Lung (tissue), 12 donors: ENCODE measurements around the gene UNC5C. TPM values are rescaled to one million over a fixed set of nuclear protein-coding genes. Genes with fewer than 3 reads are reported as not detected.

ENCODE experiments used
- ATAC-seq: fragments of 200-7000 bp; cut with Tn5 transposase; one replicate; pipeline ENCODE4 v1.9.1; 2020; ENCODE audit warnings: moderate number of reproducible peaks; ENCODE audit not compliant: insufficient read depth, low FRiP score
- DNase-seq, 3 donors: peaks; one replicate each; pipeline ENCODE4 v3.0.0-alpha.2; 2013 to 2017
- H3K27ac ChIP-seq, 2 donors: one replicate each; pipeline ENCODE4 v1.5.1; 2013; ENCODE audit warnings: mild to moderate bottlenecking in 2 of 2, moderate library complexity in 2 of 2, control low read depth in 1 of 2, inconsistent platforms in 1 of 2, low read depth in 1 of 2, low read length in 1 of 2
- H3K27me3 ChIP-seq, 3 donors: one replicate each; pipeline ENCODE4 v1.5.1; 2013; ENCODE audit warnings: low read length in 2 of 3; ENCODE audit not compliant: control insufficient read depth in 3 of 3, insufficient read depth in 3 of 3
- H3K36me3 ChIP-seq, 4 donors: one replicate each; pipeline ENCODE4 v1.5.1; 2013; ENCODE audit warnings: low read length in 4 of 4, mild to moderate bottlenecking in 1 of 4, moderate library complexity in 1 of 4; ENCODE audit not compliant: control insufficient read depth in 4 of 4, insufficient read depth in 4 of 4
- H3K4me1 ChIP-seq, 5 donors: one replicate each; pipeline ENCODE4 v1.5.1; 2013; ENCODE audit warnings: low read length in 5 of 5, mild to moderate bottlenecking in 2 of 5, moderate library complexity in 1 of 5; ENCODE audit not compliant: control insufficient read depth in 5 of 5, insufficient read depth in 5 of 5
- H3K4me3 ChIP-seq: one replicate; pipeline ENCODE4 v1.5.1; 2013; ENCODE audit warnings: mild to moderate bottlenecking, control low read depth, moderate library complexity
- H3K9ac ChIP-seq, 2 donors: one replicate each; pipeline ENCODE4 v1.5.1; 2013; ENCODE audit warnings: low read length in 2 of 2, control low read depth in 1 of 2; ENCODE audit not compliant: insufficient read depth in 1 of 2
- H3K9me3 ChIP-seq, 4 donors: one replicate each; pipeline ENCODE4 v1.5.1; 2013; ENCODE audit warnings: low read length in 3 of 4, mild to moderate bottlenecking in 1 of 4, moderate library complexity in 1 of 4; ENCODE audit not compliant: control insufficient read depth in 4 of 4, insufficient read depth in 3 of 4
- CTCF ChIP-seq: IDR thresholded peaks from 2 replicates; pipeline ENCODE4 v1.5.1; 2012; ENCODE audit warnings: mild to moderate bottlenecking; ENCODE audit errors: control extremely low read depth, extremely low read depth
- WGBS, 2 donors: extraction: QIAGEN DNeasy Blood & Tissue Kit; methylation state at CpG; one replicate each; pipeline ENCODE4 v1.1.7; 2013; 5-methylcytosine and 5-hydroxymethylcytosine counted together
- polyA plus RNA-seq, 2 donors: library from polyadenylated mRNA; stranded (reverse); fragments of 200-250 nt; gene quantifications; one replicate each; pipeline ENCODE4 v1.2.1, GENCODE V29; 2013
- total RNA-seq, 2 donors: library from RNA; depleted of rRNA in 1 of 2; stranded (reverse); fragments of >200 nt in 1 of 2; gene quantifications; one replicate each; pipeline ENCODE4 v1.2.1, GENCODE V29; 2014 to 2021
- donor health status: control.
- donor health status: control.
- donor health status: Bipolar disorder and iron deficiency.
- donor health status: healthy.
- donor health status: DM: yes; HTN: yes; CAD: no.

Gene UNC5C
- total and polyA plus RNA-seq, 4 donors: 0.55 to 27.9 (median 3.8) TPM

DNA sequence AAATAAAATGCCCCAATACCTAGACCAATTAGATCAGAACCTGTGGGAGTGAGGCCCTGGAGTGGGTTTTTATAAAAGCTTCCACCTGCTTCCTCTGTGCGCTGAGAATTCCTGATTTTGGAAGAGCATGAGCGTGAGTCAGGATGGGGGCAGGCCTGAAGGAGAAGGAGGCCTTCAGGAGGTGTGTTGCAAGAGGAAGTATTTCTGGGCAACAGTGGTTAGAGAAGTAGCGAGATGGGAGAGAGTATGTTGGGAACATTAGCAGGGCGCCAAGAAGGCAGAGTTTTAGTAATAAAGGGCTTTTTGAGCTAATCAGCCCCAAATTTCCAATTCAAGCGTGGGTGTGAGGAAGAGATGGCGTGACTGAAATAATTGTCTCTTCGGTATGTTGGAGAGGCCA lies 349.8 kb downstream of the UNC5C start:
- WGBS, 2 donors: 64 to 80% methylated on average over 7 of the region's 7 CpGs
- H3K4me3 ChIP-seq: no peak overlapping the region
- no peaks in the 10 kb centered on the region for H3K4me1 ChIP-seq
- no peaks in the 10 kb centered on the region for H3K9me3 ChIP-seq
- peaks cover 0 to 39% (median 16%) of the 10 kb centered on the region in 4 donors for H3K36me3 ChIP-seq
- ATAC-seq: no peak
- no peak overlapping the region for H3K9ac ChIP-seq
- DNase-seq: no peak
- TF ChIP-seq CTCF: no peak
- no peaks in the 10 kb centered on the region for H3K27me3 ChIP-seq
- H3K27ac ChIP-seq: no peak overlapping the region

DNA sequence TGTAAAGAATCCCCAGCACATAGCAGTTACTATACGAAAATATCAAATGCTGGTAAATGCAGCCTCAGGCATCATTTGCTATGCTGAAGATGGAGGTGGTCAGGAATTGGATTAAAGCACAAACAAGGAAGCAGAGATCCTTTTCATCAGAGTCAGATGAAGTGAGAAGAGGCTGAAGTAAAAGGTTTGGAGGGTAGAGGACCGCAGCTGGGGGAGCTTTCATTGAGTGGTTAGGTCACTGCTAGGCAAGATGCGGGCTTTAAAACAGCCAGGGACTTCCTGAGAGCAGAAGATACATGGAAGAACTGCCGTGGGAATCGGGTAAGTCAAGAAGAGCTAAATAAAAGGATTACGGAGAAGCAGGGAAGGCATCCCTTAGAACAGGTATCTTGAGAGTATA lies 351.4 kb downstream of the UNC5C start:
- no peaks in the 10 kb centered on the region for H3K27me3 ChIP-seq
- no peak for DNase-seq
- no peak overlapping the region for H3K27ac ChIP-seq
- H3K9ac ChIP-seq: no peak overlapping the region
- no peaks in the 10 kb centered on the region for H3K4me1 ChIP-seq
- TF ChIP-seq CTCF: no peak
- no peak for ATAC-seq
- H3K4me3 ChIP-seq: no peak overlapping the region
- no peaks in the 10 kb centered on the region for H3K9me3 ChIP-seq
- peaks cover 0 to 40% (median 18%) of the 10 kb centered on the region in 4 donors for H3K36me3 ChIP-seq
- WGBS, 2 donors: 78 to 80% methylated on average over 6 of the region's 6 CpGs

DNA sequence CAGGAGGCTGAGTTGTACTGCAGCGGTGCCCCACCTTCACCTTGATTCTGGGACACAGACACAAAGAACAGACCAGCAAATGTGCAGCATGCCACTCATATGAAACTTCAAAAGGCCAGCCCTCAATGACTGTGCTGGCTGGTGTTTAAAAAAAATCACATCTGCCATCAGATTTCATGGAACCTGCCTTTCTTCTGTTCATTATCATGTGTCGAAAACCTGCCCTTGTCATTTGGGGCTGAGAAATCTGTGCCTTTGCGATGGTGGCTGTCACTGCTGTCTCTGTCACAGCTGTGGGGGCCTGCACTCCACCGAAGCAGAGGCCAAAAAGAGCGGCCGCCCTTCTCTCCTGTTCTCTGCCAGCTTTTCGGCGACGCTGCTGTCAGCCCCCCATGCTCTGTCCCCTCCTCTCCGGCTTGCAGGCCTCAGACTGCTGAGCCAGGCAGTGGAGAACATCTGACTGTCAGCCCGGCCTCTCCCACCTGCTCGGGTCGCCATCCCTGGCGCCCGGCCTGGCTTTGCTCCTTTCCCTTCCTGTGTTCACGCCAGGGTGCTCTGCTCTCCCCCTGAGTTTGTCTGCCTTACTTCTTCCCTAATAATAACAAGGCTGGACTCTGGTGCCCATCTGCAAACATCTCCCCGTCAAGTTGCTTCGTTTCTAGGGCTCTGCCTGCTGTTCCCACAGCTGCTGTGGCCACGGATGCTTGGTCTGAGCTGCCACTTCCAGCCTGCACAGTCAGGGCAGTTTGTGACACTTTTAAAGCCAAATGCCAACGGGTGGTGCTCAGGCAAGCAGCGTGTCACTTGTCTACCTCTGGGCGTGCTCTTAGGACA lies 355.2 kb downstream of the UNC5C start:
- WGBS, 2 donors: 76 to 89% methylated on average over 22 of the region's 22 CpGs
- Histone ChIP-seq H3K9ac (no peak overlapping the region), H3K4me1 (no peaks in the 10 kb centered on the region), H3K27ac (no peak overlapping the region), H3K36me3 (peaks cover 0 to 27% (median 10%) of the 10 kb centered on the region in 4 donors), H3K27me3 (no peaks in the 10 kb centered on the region), H3K9me3 (no peaks in the 10 kb centered on the region), H3K4me3 (no peak overlapping the region)
- ATAC-seq: no peak
- DNase-seq: no peak
- TF ChIP-seq CTCF: no peak

DNA sequence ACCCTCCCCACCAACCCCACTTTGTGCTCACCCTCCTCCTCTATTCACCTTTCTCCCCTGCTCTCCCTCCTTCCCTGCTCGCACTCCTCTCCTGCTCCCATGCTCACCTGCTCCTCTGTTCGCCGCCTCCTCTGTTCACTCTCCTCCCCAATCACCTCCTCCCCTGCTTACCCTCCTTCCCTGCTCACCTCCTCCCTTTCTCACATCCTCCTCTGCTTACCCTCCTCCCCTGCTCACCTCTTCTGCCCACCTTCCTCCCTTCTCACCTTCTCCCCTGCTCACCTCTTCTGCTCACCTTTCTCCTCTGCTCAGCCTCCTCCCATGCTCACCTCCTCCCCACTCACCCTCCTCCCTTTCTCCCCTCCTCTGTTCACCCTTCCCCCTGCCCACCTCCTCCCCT lies 357.2 kb downstream of the UNC5C start:
- 98 to 100% methylated on average over 3 of the region's 3 CpGs for WGBS, 2 donors
- no peak for TF ChIP-seq CTCF
- no peak overlapping the region for H3K9ac ChIP-seq
- ATAC-seq: no peak
- no peak overlapping the region for H3K4me3 ChIP-seq
- H3K4me1 ChIP-seq: no peaks in the 10 kb centered on the region
- peaks cover 0 to 25% (median 11%) of the 10 kb centered on the region in 4 donors for H3K36me3 ChIP-seq
- H3K27ac ChIP-seq: no peak overlapping the region
- no peak for DNase-seq
- H3K9me3 ChIP-seq: no peaks in the 10 kb centered on the region
- H3K27me3 ChIP-seq: no peaks in the 10 kb centered on the region
